Sciatic nerve (tissue), 2 donors: Measurements from ENCODE around the gene RBM10. TPM values are rescaled to one million over a fixed set of nuclear protein-coding genes. Genes with fewer than 3 reads are reported as not detected.
A peak's percentile ranks its signal among the peaks of the same experiment; 100 is the strongest.
"Not testable (repeated sequence)": the region's sequence is repeated elsewhere in the genome, so short reads cannot be mapped to it uniquely, and the experiment has no call there.

Experiments
- ATAC-seq: fragments of 200-7000 bp; cut with Tn5 transposase; one replicate; pipeline ENCODE4 v1.9.1; 2020; ENCODE audit warnings: mild to moderate bottlenecking, moderate library complexity
- DNase-seq: peaks from one replicate; pipeline ENCODE4 v3.0.0-alpha.2; 2020; ENCODE audit warnings: low spot score
- intact Hi-C: fragments of 100-400 bp; cut with DNase I; formaldehyde crosslinking; loops from one replicate; pipeline ENCODE4 v1.14.2; 2022
- total RNA-seq: library from RNA; stranded (reverse); fragmentation: NEBNext Ultra II Directional; extraction: Animal tissue kit (Norgen Biotek cat#: 25700); gene quantifications from one replicate; pipeline ENCODE4 v1.2.1, GENCODE V29; 2021
- donor health status: DM: no; HTN: no; CAD: no.
- donor health status: DM: no; HTN: no; CAD: no.

The RBM10 gene
- total RNA-seq = 27.4 TPM

- intact Hi-C loops = no loop called here
- ATAC-seq (peak; percentile 98), DNase-seq (peak; percentile 94)
Measured at GRCh38 chrX:47144626-47145394, at the start of gene RBM10, which contains the start of gene NDUFB11. RBM10 (plus strand) TSS chrX:47145221; CDS start chrX:47147482, 2,261 bp downstream. NDUFB11 (minus strand) TSS chrX:47144702; CDS start chrX:47144679, 23 bp downstream.

GRCh38 chrX:47097018-47097417 is 48.0 kb upstream of the RBM10 start:
- ATAC-seq (no peak), DNase-seq (no peak)
- intact Hi-C loops = no loop called here

- ATAC-seq (no peak), DNase-seq (no peak)
- intact Hi-C loops = no loop called here
Measured at GRCh38 chrX:47098338-47099094, 46.5 kb upstream of the RBM10 start.

- intact Hi-C loops = no loop called here
- DNase-seq = no peak
- no peak for ATAC-seq
Measured at GRCh38 chrX:47101206-47101605, 43.8 kb upstream of the RBM10 start.

- ATAC-seq, intact Hi-C loops: not testable (repeated sequence)
Measured at GRCh38 chrX:47110936-47111615, 33.9 kb upstream of the RBM10 start.

GRCh38 chrX:47112316-47112954 is 32.6 kb upstream of the RBM10 start:
- intact Hi-C loops = no loop called here
- no peak for ATAC-seq
- DNase-seq = no peak

More at GRCh38 chrX:47110936-47111615, 33.9 kb upstream of the RBM10 start:
- DNase-seq = peak; percentile 10

GRCh38 chrX:47116551-47117110 is 28.4 kb upstream of the RBM10 start:
- ATAC-seq, intact Hi-C loops: not testable (repeated sequence)
- peak; percentile 10 for DNase-seq

GRCh38 chrX:47124466-47124865 is 20.6 kb upstream of the RBM10 start:
- DNase-seq, ATAC-seq, intact Hi-C loops: not testable (repeated sequence)

- intact Hi-C loops = no loop called here
- ATAC-seq (peak; percentile 99), DNase-seq (peak; percentile 93)
Measured at GRCh38 chrX:47129157-47129898, 15.7 kb upstream of the RBM10 start.

- ATAC-seq = no peak
- intact Hi-C loops = no loop called here
Measured at GRCh38 chrX:47129899-47130358, 15.1 kb upstream of the RBM10 start.

GRCh38 chrX:47133493-47133892 is 11.5 kb upstream of the RBM10 start:
- DNase-seq (peak; percentile 15), ATAC-seq (no peak)
- intact Hi-C loops = no loop called here

More at GRCh38 chrX:47129899-47130358, 15.1 kb upstream of the RBM10 start:
- peak; percentile 5 for DNase-seq

- DNase-seq = peak; percentile 49
- intact Hi-C loops, ATAC-seq: not testable (repeated sequence)
Measured at GRCh38 chrX:47135650-47136049, 9.4 kb upstream of the RBM10 start.

GRCh38 chrX:47138171-47138570 is 6.8 kb upstream of the RBM10 start:
- ATAC-seq (no peak), DNase-seq (peak; percentile 6)
- intact Hi-C loops = no loop called here

- peak; percentile 66 for DNase-seq
- peak; percentile 59 for ATAC-seq
Measured at GRCh38 chrX:47143894-47144625, 961 bp upstream of the RBM10 start.

GRCh38 chrX:47145395-47146120 is 537 bp downstream of the RBM10 start:
- peak; percentile 32 for ATAC-seq
- intact Hi-C loops = no loop called here

More at GRCh38 chrX:47143894-47144625, 961 bp upstream of the RBM10 start:
- intact Hi-C loops = no loop called here

GRCh38 chrX:47146121-47146935 is 1.3 kb downstream of the RBM10 start:
- intact Hi-C loops = no loop called here
- peak; percentile 38 for DNase-seq
- no peak for ATAC-seq

More at GRCh38 chrX:47145395-47146120, 537 bp downstream of the RBM10 start:
- peak; percentile 52 for DNase-seq
